ENCODE data around the gene GALNT2.

- TF ChIP-seq CTCF (IDR thresholded peaks at IDR 0.05) = no peak
- no peak for TF ChIP-seq ZFX (IDR thresholded peaks at IDR 0.05; ENCODE audit: borderline replicate concordance)
Measured at GRCh38 chr1:230179249-230179648, 112.2 kb downstream of the GALNT2 start.
